HG02763 (cell line): Measurements from ENCODE around the gene HIVEP3.

Source experiments
- ATAC-seq: cut with Tn5 transposase; IDR thresholded peaks from one replicate; pipeline ENCODE4 v1.9.1; 2021; ENCODE audit warnings: mild to moderate bottlenecking, moderate library complexity; ENCODE audit not compliant: unreplicated experiment

Gene HIVEP3

DNA sequence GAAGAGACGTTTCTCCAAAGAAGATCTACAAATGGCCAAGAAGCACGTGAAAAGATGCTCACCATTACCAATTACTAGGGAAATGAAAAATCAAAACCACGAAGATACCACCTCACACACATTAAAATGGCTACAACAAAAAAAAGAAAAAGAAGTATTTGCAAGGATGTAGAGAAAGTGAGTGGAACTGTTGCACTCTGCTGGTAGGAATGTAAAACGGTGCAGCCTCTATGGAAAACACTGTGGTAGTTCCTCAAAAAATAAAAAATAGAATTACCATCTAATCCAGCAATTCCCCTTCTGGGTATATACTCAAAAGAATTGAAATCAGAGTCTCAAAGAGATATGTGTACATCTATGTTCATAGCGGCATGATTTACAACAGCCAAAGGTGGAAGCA, 318.8 kb downstream of the HIVEP3 start:
- ATAC-seq, result no peak

DNA sequence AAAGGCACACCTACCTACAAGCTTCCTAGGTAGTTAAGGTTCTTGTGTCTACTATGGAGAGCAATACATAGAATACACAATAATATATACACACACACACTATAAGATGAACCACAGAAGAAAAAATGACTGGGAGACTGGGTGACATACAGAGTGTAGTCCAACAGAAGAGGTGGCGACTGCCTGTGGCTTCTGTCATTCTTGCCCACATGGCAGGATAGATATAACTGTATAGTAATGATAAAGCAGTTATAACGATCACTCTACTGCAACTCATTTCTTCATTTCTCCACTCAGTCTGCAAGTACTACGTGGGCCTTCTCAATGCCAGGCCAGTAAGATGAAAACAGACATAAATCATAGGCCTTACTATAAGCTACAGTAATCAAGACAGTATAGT, 320.4 kb downstream of the HIVEP3 start:
- ATAC-seq, result no peak

DNA sequence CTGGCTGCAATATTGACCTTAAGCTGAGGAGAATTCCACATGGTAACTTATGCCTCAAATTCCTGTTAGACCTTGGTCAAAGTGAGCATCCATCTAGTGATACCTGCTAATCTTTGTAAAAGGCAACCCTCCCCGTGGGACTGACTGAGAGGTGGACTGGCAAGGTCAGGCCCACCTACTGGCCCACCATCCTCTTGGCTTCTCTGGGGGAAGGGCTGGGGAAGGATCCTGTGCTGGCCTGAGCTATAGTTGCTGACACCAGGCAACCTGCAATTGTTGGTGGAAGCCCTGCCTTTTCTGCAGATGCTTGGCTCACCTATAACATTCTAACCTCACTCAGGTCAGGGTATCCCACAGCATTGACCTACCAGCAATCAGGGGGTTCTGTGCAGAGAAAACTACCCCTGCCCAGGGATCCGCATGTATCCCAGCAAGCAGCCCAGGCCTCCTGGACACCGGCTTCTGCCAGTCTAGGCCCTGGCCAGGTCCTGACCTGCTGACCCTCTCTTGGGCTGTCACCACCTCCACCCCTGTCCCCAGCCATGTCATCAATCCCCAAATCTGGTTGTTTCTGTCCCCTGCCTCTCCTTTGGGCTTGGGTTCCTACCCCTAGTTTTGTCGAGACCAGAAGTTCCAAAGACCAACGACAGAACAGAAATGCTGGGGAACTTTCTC, 326.1 kb downstream of the HIVEP3 start:
- ATAC-seq, result no peak

DNA sequence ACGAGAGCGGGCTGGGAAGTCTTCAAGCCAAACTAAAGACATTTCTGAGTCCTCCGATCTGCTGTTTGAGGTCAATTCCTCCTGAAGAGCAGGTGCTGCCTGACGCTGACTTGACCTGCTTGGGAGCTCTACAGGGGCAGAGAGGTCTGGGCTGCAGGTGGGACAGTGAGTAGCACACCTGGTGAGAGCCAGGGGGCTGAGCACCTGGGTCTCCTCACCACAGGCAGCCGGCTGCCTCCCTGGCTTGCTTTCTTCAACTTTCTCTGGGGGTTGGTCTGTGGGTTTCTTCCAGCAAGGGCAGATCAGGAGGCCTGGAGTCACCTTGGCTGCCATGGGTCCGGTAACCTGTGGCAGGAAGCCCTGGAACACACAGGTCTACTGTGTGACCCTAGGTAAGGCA, 326.8 kb downstream of the HIVEP3 start:
- no peak for ATAC-seq

DNA sequence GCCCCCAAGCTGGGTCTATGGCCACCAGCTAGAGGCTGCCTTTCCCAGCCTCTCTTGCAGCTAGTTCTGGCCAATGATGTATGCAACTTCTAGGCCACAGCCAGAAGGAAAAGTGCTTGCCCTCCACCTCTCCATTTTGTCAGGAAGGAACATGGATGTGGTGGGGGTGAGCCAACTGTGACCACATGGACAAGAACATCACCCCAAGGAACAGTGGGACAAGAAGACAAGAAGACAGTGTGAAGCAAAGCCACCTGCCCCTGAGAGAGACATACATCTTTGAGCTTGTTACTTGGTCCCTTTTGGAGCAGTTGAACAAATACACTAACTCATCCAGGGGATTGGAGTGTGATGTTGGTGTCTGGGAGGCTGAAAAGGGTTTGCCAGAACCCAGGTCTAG, 328.4 kb downstream of the HIVEP3 start:
- no peak for ATAC-seq

DNA sequence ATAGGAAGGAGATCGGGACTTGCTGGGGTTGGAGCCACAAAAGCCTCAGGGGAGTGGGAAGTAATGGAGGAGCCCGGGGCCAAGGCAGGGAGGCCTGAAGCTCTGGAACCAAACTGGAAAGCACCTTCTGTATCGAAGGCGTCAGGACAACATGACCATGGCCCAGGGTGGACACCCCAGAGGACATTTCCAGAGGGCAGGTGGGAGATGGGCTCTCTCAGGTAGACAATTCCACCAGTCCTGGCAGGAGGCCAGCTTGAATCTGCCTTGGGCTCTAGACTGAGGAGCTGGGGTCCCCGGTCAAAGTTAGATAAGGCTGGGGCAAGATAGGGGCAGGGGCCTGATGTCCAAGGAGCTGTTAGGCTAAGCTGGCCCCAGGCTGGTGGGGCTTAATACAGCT, 329.3 kb downstream of the HIVEP3 start:
- no peak for ATAC-seq

DNA sequence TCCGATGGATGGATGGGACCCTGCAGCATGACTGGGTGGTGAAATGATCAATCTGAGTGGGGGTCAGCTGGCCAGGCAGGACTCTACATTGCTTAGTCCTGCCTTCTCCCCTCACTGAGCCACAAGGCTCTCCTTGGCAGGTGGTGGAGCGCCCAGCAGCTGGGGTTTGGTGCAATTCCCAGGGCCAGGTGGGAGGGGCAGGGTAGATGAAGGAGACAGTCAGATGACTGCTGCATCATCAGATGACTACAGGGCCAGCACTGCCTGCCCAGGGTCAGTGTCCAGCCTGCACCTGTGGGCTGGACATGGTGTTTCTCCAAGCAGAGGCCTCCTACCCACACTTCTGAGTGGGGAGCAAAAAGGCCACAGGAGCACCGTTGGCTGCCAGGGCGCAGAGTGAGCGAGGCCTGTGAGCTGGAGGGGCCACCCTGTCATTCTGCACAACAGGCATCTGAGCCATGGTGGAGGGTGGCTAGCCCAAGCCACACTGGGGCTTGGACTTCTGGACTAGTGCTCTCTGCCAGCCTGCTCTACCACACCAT, 330.3 kb downstream of the HIVEP3 start:
- ATAC-seq, result no peak

DNA sequence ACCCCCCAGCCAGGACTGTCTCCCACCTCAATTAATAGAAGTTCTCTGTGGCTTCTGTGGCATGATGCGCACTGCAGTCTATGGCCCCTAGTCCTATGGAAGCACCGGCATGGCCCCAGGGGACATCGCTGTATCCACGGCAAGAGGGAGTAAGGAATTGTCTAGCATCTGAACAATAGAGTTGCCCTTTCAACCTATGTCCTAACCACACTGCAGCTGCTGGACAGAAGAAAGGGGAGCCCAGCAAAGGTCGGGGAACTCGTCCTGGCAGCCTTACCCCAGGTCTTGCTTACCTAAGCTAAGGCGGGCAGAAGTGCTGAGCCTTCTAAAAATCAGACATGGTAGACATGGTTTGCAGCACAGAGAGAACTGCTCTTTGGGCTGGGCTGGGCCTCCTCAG, 330.9 kb downstream of the HIVEP3 start:
- no peak for ATAC-seq

DNA sequence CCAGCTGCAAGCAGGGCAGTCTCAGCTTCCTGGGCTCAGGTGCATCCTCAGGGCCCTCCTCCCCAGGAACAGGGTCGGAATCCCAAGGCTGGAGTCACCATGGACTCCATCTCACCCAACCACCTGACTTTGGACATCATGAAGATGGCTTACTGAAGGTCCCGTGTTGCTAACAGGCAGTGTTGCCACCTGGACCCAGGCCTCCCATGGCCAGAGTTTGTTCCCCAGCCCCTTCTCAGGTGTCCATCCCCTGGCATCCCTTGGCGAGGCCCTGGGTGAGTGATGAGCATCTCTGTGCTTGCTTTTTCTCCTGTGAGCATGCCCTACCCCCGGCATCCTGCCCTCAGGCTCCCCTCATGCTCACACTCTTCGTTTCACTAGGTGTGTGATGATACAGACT, 332.5 kb downstream of the HIVEP3 start:
- ATAC-seq, result no peak

DNA sequence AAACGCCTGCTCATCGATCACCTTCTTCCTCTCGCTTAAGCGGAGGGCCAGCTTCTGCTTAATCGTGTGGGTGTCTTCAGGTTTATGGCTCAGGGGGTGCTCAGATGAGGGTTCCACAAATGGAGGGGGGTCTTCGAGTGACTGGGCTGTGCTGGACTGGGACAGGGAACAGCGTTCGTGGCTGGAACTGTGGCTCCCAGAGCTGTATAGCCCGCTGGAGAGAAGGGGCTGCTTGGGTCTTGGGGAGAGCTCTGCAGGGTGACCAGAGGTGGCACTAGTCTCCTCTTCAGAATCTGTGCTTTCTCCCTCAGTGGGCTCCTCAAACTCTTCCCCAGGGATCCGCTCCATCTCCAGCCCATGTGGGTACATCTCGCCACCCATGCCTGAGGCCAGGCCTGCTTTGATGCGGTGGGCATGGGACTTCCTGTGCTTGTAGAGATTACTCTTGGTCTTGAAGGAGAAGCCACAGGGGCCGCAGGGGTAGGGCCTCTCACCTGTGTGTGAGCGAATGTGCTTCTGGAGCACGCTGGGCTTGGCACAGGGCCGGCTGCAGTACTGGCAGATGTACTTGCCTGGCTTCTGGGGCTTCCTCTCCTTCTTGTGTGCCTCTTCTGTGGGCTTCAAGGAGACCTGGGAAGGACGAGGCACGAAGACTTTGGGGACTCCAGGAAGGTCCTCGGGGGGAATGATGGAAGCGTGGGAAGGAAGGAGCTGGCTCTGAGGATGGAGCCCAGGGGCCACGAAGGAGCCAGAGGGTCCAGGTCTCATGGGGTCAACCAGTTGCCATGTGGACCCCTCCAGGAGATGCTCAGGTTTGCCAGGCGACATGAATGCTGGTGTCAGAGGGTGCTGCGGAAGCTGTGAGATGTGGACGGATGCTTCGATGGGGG, 334.8 kb downstream of the HIVEP3 start:
- no peak for ATAC-seq

DNA sequence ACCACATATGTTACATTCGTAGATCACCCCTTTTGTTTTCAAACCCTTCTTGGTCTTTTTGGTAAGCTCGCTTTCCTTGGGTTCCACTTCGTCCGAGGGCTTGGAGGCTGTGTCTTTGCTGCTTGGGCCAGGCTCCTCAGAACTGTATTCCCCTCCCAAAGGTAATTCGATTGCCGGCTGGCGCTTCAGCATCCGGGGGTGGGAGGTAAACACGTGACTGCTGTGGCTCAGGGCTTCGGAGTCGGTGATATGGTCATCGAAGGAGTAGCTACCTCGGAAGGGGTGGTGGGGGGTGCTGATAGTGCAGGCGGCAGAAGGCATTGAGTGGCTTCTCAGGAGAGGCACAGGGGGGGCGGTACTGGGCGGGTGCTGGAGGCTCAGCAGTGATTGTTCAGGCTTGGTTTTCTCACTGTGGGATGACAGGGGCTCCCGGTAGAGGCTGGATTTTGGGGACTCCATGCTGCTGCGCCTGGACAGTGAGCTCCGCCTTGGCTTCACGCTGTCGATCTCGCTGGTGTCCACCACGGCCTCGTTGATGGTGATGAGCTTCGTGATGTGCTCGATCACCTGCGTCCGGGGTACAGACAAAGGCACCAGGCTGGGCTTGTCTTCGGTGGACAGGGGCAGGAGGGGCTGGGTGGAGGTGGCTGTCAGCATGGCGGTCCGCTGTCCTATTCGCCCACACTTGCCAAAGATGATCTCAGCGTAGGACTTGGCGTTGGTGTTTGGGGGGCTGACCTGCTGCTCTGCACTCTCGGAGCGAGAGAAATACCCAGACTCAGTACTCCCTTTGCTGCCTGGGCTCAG, 335.7 kb downstream of the HIVEP3 start:
- ATAC-seq, result no peak

DNA sequence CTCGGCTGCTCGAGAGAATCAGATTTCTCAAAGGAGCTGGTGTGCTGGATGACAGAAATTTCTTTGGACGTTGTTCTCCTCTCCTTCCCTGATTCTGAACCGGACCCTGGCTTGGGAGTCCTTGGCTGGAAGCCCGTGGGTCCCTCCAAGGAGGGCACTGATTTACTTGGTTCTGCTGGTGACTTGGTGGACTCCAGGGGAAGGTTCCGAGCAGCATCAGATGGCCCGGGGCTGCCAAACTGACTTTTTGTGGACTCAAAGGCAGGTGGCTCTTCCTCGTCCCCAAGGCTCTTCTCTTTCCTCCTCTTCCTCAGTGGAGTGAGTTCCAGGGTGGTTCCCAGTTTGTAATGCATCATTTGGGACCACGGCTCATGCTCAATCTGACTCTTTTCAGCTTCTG, 336.4 kb downstream of the HIVEP3 start:
- no peak for ATAC-seq

DNA sequence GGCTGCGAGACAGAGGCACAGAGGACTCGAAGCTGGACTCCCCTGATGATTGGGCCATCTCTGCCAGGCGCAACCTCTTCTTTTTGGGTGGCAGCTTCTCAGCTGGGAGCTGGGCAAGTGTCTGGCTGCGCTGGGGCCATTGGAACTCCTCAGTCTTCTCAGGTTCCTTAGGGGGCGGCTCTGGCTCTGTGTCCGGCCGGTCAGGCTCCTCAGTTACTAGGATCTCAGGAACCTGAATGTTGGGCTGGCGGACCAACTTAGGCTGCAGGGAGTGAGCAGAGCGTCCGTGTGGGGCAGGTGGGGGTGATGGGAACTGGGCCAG, 336.8 kb downstream of the HIVEP3 start:
- no peak for ATAC-seq

DNA sequence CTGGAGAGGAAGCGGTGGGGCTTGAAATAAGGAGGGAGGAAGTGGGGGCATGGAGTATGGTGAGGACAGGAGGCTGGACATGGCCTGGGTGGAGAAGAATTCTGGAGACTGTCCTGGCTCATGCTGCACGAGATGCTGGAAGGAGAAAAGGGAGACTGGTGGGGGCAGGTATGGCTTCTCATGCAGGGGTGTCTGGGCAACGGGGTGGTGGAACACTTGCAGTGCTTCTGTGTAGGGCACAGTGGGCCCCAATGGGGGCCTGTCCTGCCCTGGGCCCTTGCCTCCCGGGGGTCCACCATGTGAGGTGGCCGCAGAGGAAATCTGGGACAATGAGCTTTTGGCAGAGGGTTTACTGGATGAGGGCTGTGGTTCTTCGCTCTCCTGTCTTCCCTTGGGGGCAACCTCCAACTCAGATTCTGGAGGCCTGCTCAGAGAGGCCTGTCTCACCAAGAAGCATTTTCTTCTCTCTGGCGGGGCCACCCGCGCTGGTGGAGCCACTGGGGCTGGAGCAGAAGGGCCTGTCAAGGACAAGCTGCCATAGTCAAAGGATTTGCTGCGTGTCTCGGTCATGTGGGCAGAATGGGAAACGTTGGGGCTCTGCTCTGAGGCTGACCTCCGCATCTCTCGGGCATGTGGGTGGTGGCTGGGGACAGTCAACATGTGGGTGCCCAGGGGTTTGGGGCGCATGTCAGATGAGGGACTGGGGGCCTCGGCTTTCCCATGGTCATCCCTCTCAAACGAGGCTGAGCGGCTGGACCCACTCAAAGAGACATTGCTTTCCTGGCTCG, 337.3 kb downstream of the HIVEP3 start:
- ATAC-seq, result no peak

DNA sequence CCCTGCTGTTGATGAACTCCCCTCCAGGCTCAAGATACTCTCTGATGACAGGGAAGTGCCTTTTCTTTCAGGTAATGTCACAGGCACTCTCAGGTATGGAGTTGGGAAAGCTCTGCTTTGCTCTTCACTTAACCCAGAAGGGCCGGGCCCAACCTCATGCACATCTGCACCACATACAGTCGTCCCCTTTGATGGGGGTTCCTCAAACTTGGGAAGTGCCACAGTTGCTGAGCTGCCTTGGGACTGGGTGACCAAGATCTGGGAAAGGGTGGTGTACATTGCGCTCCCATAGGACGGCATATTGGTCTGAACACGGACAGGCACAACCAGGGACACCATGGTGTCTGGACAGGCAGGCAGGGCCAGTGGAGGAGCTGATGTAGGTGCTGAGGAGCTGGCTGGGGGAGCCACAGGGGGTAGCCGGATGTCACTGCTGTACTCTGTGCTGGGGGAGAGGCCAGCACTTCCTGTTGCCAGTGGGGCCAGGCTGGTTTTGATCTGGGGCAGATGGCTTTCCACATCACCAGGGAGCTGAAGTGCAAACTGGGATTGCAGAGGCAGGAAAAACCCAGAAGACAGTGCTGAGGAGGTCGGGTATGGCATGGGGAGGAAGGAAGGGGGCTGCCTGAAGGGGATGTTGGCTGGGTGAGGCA, 338.1 kb downstream of the HIVEP3 start:
- ATAC-seq, result no peak

DNA sequence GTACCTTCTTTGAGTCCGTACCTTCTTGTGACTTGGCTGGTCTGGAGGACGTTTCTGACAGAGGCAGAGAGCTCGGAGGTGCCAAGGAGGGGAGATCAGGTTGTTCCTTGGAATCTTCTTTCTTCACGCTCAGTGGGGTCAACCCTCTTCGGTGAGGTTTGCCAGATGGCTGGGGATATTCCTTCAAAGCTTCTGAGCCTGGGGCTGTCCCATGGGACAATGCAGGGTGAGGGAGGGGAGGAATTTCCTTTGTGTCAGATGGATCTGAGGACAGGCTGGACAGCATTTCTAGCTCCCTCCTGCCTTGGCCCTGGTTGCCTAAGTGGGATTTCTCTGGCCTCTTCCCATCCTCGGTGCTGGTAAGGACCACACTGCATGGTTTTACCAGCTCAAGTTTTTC, 338.7 kb downstream of the HIVEP3 start:
- ATAC-seq, result no peak

DNA sequence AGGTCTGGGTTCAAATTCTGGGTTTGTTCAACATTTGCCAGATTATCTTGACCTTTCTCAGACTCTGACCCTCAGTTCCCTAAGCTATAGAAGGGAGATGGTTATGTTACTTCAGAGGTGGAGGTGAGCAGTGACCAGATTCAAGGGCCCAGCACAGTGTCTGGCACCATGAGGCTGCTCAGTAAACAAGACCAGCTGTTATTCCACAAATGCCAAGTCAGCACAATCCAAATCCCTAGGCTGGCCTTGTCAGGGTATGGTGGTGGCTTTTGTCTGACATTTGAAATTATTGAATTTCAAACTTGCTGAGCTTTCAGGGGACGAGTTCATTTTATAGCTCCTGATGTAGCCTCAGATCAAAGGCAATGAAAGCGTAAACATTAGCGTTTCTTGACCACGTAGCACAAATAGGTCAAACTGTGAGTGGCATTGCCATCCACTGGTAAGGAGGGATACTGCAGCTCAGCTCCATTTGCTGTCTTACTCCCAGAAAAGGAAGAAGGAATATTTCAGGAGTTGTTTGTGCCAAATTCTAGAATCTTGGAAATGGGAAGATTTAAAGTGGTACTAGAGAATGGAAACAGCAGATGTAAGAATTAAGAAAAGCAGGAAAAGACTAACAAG, 339.9 kb downstream of the HIVEP3 start:
- no peak for ATAC-seq

DNA sequence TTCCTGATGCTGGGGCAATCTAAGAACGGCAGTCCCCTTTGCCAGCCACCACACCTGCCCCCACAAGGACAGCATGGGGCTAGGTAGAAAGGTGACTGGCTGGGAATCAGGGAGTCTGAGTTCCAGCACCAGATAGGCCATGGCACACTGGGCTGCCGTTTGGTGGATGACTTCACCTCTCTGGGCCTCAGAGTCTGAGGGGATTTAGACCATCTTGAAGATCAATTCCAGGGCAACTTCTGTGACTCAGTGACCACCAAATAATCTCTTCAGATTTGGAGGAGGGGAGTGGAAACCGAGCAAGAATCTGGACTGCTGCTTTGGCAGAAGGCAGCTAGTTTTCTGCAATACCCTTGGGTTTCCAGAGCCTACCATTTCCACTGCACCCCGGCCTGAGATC, 342.1 kb downstream of the HIVEP3 start:
- no peak for ATAC-seq

DNA sequence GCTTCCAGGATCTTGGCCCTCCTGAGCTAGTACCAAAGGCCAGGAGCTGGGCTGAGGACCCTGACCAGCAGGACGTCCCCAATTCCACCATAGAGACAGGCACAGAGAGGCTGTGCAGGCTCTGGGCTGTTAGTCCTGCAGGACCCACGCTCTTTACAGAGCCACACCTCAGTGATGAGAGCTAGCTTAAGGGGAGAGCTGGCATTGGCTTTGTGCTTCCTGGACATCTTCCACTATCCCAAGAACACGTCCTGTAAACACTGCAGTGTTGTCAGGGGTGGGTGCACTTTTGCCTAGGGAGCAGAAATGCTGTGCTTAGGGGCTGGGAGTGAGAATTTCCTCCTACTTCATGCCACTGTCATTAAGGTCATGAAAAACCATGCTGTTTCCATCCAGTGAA, 342.5 kb downstream of the HIVEP3 start:
- ATAC-seq, result no peak

DNA sequence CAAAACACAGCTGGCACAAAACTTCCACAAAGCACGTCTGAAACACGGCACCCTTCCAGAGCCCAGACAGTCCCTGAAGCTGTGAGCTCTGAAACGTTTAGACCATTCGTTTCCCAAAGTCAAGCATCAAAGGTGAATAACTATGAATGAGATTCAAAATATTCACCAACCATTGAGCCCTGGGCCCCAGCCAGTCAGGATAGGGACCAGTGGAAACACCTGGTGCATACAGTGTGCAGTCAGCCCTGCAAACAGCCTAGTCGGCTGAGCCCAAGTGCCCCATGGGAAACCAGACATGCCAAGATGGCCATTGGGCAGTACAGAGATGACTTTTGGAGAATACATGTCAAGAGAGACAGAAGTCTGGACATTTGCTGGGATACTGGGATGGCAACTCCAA, 343.9 kb downstream of the HIVEP3 start:
- no peak for ATAC-seq
